ENCODE results near the gene GARNL3.

Gene GARNL3

GRCh38 chr9:127388037-127388855, 123.7 kb downstream of the GARNL3 start (continued):
- TF ChIP-seq ZNF157 (tag by site-specific recombination; IDR thresholded peaks at IDR 0.05) = no peak
- no peak for TF ChIP-seq ZNF16 (tag by site-specific recombination; IDR thresholded peaks at IDR 0.05; ENCODE audit: low read depth)
- no peak for TF ChIP-seq ZNF791 (tag by site-specific recombination; IDR thresholded peaks at IDR 0.05)
- TF ChIP-seq ZNF114 (tag by site-specific recombination; IDR thresholded peaks at IDR 0.05) = no peak
- peak; percentile 89 for TF ChIP-seq ZNF660 (tag by site-specific recombination; IDR thresholded peaks at IDR 0.05)
- no peak for TF ChIP-seq ZNF112 (tag by site-specific recombination; IDR thresholded peaks at IDR 0.05)
- TF ChIP-seq WT1 (tag by site-specific recombination; IDR thresholded peaks at IDR 0.05) = peak; percentile 87
- peak; percentile 56; the same call in 1 of the 2 replicates for TF ChIP-seq ZNF2 (tag by site-specific recombination; IDR thresholded peaks at IDR 0.05)
- TF ChIP-seq ZNF391 (tag by site-specific recombination; IDR thresholded peaks at IDR 0.05; ENCODE audit: borderline replicate concordance, low read depth) = 0 out of 2 replicates have a peak, but pooled peaks have one; percentile 36
- no peak for TF ChIP-seq ZNF155 (tag by site-specific recombination; IDR thresholded peaks at IDR 0.05)
- peak; percentile 7; the same call in 1 of the 2 replicates for TF ChIP-seq ZFP3 (tag by site-specific recombination; IDR thresholded peaks at IDR 0.05; ENCODE audit: low read depth)
- TF ChIP-seq, protein P1, sequence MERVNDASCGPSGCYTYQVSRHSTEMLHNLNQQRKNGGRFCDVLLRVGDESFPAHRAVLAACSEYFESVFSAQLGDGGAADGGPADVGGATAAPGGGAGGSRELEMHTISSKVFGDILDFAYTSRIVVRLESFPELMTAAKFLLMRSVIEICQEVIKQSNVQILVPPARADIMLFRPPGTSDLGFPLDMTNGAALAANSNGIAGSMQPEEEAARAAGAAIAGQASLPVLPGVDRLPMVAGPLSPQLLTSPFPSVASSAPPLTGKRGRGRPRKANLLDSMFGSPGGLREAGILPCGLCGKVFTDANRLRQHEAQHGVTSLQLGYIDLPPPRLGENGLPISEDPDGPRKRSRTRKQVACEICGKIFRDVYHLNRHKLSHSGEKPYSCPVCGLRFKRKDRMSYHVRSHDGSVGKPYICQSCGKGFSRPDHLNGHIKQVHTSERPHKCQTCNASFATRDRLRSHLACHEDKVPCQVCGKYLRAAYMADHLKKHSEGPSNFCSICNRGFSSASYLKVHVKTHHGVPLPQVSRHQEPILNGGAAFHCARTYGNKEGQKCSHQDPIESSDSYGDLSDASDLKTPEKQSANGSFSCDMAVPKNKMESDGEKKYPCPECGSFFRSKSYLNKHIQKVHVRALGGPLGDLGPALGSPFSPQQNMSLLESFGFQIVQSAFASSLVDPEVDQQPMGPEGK (tag by site-specific recombination; IDR thresholded peaks at IDR 0.05) = peak; percentile 76
- TF ChIP-seq SCRT1 (tag by site-specific recombination; IDR thresholded peaks at IDR 0.05; ENCODE audit: borderline replicate concordance) = peak; percentile 59; the same call in 1 of the 2 replicates
- peak; percentile 96 for TF ChIP-seq ZNF639 (tag by site-specific recombination; IDR thresholded peaks at IDR 0.05)
- peak; percentile 68; the same call in 1 of the 2 replicates for TF ChIP-seq ZNF121 (tag by site-specific recombination; IDR thresholded peaks at IDR 0.05)
- peak; percentile 94 for TF ChIP-seq TSHZ1 (tag by site-specific recombination; IDR thresholded peaks at IDR 0.05; ENCODE audit: borderline replicate concordance)
- TF ChIP-seq, protein P2, sequence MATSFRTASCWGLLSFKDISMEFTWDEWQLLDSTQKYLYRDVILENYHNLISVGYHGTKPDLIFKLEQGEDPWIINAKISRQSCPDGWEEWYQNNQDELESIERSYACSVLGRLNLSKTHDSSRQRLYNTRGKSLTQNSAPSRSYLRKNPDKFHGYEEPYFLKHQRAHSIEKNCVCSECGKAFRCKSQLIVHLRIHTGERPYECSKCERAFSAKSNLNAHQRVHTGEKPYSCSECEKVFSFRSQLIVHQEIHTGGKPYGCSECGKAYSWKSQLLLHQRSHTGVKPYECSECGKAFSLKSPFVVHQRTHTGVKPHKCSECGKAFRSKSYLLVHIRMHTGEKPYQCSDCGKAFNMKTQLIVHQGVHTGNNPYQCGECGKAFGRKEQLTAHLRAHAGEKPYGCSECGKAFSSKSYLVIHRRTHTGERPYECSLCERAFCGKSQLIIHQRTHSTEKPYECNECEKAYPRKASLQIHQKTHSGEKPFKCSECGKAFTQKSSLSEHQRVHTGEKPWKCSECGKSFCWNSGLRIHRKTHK (tag by site-specific recombination; IDR thresholded peaks at IDR 0.05) = no peak
- TF ChIP-seq ZNF600 (tag by site-specific recombination; IDR thresholded peaks at IDR 0.05) = peak; percentile 52
- TF ChIP-seq ZNF133 (tag by site-specific recombination; IDR thresholded peaks at IDR 0.05) = no peak
- peak; percentile 86 for TF ChIP-seq ZNF366 (tag by site-specific recombination; conservative IDR thresholded peaks at IDR 0.05)
- TF ChIP-seq RBAK (tag by site-specific recombination; IDR thresholded peaks at IDR 0.05) = no peak
- no peak for TF ChIP-seq ZNF174 (tag by site-specific recombination; IDR thresholded peaks at IDR 0.05)
- no peak for TF ChIP-seq ZNF48 (tag by site-specific recombination; IDR thresholded peaks at IDR 0.05)
- no peak for TF ChIP-seq ZNF830 (tag by site-specific recombination; IDR thresholded peaks at IDR 0.05; ENCODE audit: low read depth)
- TF ChIP-seq KLF7 (tag by site-specific recombination; IDR thresholded peaks at IDR 0.05; ENCODE audit: borderline replicate concordance) = 0 out of 2 replicates have a peak, but pooled peaks have one; percentile 49
- TF ChIP-seq ZNF792 (tag by site-specific recombination; IDR thresholded peaks at IDR 0.05) = no peak
- TF ChIP-seq ZNF148 (tag by site-specific recombination; IDR thresholded peaks at IDR 0.05; ENCODE audit: borderline replicate concordance) = no peak
